GM20431 (cell line): Measurements from ENCODE around the gene YY1AP1.
"Not testable (repeated sequence)": the region's sequence is repeated elsewhere in the genome, so short reads cannot be mapped to it uniquely, and the experiment has no call there.

Source experiments
- in situ Hi-C: fragments of 300-500 bp; cut with MseI, MboI; formaldehyde crosslinking; loops from one replicate; pipeline ENCODE4 v1.15.0; 2020; ENCODE audit warnings: low sequenced_read_pairs; ENCODE audit not compliant: unreplicated experiment

The YY1AP1 gene

DNA sequence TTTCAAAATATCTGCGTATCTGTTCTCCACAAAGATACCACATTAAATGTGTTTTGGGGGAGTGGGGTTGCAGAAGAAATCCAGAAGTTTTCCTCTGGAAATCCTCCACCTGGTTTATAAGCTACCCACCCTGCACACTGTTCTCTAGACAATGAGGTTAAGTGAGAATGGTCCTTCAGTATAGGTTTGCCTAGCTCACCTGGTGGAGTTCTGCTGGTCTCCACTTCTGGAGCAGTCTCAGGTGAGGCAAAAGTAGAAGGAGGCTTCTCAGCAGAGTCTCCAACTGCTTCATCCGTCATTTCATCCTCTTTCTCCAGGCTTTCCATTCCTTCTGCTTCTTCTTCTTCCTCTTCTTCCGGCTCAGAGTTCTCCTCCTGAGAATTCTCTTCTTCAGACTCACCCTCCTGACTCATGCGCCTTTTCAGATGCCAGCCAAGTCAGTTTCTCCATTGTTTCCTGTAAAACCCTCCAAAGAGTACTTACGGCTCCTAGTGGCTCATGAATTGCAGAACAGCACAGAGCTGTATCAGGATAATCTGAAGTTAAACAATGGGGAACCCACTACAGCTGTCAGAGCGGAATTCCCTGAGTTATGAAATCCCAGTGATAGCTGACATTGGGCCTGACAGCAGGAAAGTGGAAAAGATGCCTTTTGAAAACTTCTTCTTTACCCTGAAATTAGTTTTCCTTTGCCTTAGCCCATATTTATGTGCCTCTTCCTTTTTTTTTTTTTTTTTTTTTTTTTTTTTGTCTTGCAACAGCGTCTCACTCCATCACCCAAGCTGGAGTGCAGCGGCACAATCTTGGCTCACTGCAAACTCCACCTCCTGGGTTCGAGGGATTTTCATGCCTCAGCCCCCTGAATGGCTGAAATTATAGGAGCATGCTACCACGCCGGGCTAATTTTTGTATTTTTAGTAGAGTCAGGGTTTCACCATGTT lies 40.1 kb downstream of the YY1AP1 start:
- in situ Hi-C loops: no loop called here

GRCh38 chr1:155646307-155646706 lies 42.3 kb downstream of the YY1AP1 start:
- in situ Hi-C loops: no loop called here

GRCh38 chr1:155645648-155646047 lies 42.9 kb downstream of the YY1AP1 start:
- in situ Hi-C loops: no loop called here

GRCh38 chr1:155645034-155645598 lies 43.5 kb downstream of the YY1AP1 start:
- in situ Hi-C loops: no loop called here

DNA sequence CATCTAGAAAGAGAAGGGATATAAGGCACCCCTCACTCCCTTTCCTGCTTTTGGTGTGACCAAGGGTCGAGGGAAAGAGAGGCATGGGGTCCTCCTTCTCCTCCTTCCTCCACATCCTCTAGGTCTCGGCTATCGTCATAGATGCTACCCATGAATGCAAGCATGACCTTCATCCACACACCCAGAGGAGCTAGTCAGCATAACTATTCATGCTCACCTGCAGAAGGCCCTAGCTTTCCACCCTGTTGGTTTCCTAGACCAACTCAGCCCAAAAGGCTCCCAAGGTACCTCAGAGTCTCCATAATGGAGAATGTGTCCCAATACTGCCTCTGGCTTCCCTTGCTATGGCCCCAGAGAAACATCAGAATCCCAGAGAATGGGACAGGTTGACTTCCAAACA lies 45.3 kb downstream of the YY1AP1 start:
- in situ Hi-C loops: no loop called here

DNA sequence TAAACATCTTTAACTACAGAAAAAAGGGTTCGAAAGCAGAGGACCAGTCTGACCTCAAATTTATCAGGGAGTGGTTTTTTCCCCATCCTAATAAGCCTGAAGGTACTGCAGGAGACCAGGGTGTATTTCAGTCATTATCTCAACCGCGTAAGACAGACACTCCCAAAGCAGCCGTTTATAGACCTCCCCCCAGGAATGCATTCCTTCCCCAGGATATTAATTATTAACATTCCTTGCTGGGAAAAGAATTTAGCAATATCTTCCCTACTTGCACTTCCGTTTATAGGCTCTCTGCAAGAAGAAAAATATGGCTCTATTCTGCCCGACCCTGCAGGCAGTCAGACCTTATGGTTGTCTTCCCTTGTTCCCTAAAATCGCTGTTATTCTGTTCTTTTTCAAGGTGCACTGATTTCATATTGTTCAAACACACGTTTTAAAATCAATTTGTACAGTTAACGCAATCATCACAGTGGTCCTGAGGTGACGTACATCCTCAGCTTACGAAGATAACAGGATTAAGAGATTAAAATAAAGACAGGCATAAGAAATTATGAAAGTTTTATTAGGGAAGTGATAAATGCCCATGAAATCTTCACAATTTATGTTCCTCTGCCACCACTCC lies 45.9 kb downstream of the YY1AP1 start:
- in situ Hi-C loops: not testable (repeated sequence)

- in situ Hi-C loops: no loop called here
These were observed 48.2 kb downstream of the YY1AP1 start for GRCh38 chr1:155640367-155640766.

DNA sequence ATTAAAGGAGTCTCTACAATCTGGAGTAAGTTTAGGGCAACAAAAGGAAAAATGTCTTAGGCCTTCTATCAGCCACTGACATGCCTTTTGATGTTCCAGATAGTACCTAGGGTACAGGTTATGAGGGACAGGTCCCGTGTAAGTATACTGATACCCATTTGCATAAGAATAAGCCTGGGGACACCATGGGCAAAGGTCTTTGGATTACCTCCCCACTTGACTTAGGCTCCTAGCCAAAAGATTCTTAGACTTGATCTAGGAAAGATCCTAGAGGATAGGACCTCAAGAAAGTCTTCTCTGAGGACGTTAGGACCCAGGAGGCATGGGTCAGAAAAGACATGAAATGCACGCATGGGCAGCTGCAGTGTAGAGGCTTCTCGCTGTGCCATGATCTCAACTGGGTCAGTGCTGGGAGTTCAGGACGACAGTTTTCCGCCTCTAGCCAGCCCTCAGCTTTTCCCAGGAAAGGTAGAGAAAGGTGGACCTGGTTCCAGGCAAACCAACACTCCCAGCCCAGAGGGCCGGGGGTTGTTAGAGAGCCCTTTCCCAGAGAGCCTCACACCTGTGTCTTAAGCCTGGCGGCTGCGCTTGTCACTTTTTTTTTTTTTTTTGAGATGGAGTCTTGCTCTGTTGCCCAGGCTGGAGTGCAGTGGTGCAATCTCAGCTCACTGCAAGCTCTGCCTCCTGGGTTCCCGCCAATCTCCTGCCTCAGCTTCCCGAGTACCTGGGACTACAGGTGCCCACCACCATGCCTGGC lies 52.0 kb downstream of the YY1AP1 start:
- in situ Hi-C loops: no loop called here

DNA sequence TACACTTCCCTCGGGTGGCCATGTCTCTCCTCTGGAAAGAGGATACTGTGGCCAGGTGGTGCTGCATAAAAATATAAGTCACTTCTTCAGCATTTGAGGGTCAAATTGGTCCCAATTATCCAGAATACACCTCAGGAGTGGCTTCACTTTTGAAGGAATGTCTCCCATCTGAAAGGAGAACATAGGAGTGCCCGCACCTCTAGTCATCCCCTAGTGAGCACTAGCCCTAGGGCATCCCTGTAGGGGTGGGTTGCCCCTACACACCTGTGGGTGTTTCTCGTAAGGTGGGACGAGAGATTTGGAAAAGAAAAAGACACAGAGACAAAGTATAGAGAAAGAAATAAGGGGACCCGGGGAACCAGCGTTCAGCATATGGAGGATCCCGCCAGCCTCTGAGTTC lies 62.1 kb downstream of the YY1AP1 start:
- in situ Hi-C loops: not testable (repeated sequence)

- in situ Hi-C loops: no loop called here
These were observed 65.2 kb downstream of the YY1AP1 start for GRCh38 chr1:155623357-155623756.

- in situ Hi-C loops: no loop called here
These were observed 66.4 kb downstream of the YY1AP1 start for GRCh38 chr1:155622191-155622590.

- in situ Hi-C loops: not testable (repeated sequence)
These were observed 75.3 kb downstream of the YY1AP1 start for GRCh38 chr1:155613226-155613625.

DNA sequence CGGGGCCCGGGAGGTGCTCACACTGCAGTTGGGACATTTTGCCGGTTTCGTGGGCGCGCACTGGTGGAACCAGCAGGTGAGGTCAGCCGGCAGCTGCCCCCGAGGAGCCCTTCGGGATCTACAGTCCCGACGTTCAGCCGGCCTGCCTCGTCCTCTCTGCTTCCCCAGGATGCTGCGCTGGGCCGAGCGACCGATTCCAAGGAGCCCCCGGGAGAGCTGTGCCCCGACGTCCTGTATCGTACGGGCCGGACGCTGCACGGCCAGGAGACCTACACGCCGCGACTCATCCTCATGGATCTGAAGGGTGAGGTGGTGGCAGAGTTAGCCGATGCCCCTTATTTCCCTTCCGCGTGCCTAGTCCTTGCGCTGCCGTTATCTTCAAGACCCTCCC lies 78.3 kb downstream of the YY1AP1 start:
- in situ Hi-C loops: not testable (repeated sequence)

GRCh38 chr1:155609515-155610256 lies 78.9 kb downstream of the YY1AP1 start, which contains the start of gene MSTO1:
Gene MSTO1, plus strand, starts transcription at chr1:155610218. Its CDS starts 31 bp downstream, at chr1:155610249.
- in situ Hi-C loops: no loop called here
